NCI-H2227 (cell line): ENCODE results near the gene LTB.
"Not testable (repeated sequence)": the region's sequence is repeated elsewhere in the genome, so short reads cannot be mapped to it uniquely, and the experiment has no call there.

Source experiments
- DNase-seq: peaks from one replicate; lab custom pipeline; 2025; ENCODE audit not compliant: unreplicated experiment; lab: John Stamatoyannopoulos, UW

The LTB gene

GRCh38 chr6:31609519-31610406, 27.5 kb upstream of the LTB start:
- peak; percentile 68 for DNase-seq

GRCh38 chr6:31607317-31607716, 25.1 kb upstream of the LTB start:
- no peak for DNase-seq

GRCh38 chr6:31597006-31597405, 14.8 kb upstream of the LTB start:
- DNase-seq = peak; percentile 58

GRCh38 chr6:31592396-31592771, 10.2 kb upstream of the LTB start:
- DNase-seq = no peak

- not testable (repeated sequence) for DNase-seq
Measured at GRCh38 chr6:31590691-31591090, 8.5 kb upstream of the LTB start.

- no peak for DNase-seq
Measured at GRCh38 chr6:31588871-31589650, 6.8 kb upstream of the LTB start.

GRCh38 chr6:31587791-31588777, 5.9 kb upstream of the LTB start:
- no peak for DNase-seq

GRCh38 chr6:31586599-31587281, 4.5 kb upstream of the LTB start:
- DNase-seq = no peak

GRCh38 chr6:31586008-31586407, 3.8 kb upstream of the LTB start, which contains the start of gene LST1:
LST1 (plus strand) TSS chr6:31586277; CDS start chr6:31587300, 1,023 bp downstream.
- DNase-seq = no peak

- no peak for DNase-seq
Measured at GRCh38 chr6:31585491-31585890, 3.3 kb upstream of the LTB start.

- DNase-seq = no peak
Measured at GRCh38 chr6:31581434-31582229, 592 bp downstream of the LTB start.

GRCh38 chr6:31580807-31581433, 1.3 kb downstream of the LTB start:
- peak; percentile 91 for DNase-seq

- DNase-seq = no peak
Measured at GRCh38 chr6:31580438-31580740, 1.8 kb downstream of the LTB start.

GRCh38 chr6:31579546-31580437, 2.4 kb downstream of the LTB start:
- DNase-seq = no peak

- no peak for DNase-seq
Measured at GRCh38 chr6:31579119-31579505, 3.1 kb downstream of the LTB start.

- no peak for DNase-seq
Measured at GRCh38 chr6:31578184-31579118, 3.8 kb downstream of the LTB start.

- no peak for DNase-seq
Measured at GRCh38 chr6:31577579-31577966, 4.7 kb downstream of the LTB start.
